Measurements from ENCODE around the gene BCORL1. TPM values are rescaled to one million over a fixed set of nuclear protein-coding genes. Genes with fewer than 3 reads are reported as not detected.

The BCORL1 gene
- total and polyA plus RNA-seq, 2 donors from 2014 or later, result 3.9 to 14.1 TPM

DNA sequence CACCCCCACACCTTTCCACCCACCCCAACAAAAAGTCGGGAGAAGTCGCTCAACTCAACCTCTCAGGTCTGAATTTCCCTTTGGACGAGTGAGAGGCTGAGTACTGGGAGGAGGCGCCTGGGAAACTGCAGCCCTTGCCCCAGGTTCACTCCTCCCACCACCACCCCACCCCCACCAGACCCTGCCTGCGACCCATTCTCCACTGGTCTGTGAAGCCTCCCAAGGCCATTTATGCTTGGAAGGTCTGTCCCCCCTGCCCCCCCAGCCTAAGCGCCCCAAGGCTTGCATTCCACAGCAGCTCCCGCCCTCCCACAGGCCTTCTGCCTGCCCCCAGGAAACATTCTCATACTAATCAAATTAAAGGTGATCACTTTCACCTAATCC lies 100.7 kb downstream of the BCORL1 start:
- Histone ChIP-seq H3K9me3 (ENCODE audit: control insufficient read depth in 2 of 3, insufficient read depth in 1 of 3, low read length in 3 of 3) (no peaks in the 10 kb centered on the region), H3K9ac (ENCODE audit: low read length in 3 of 3) (no peak overlapping the region), H3K4me1 (ENCODE audit: control insufficient read depth in 2 of 3, insufficient read depth in 2 of 3, low read depth in 1 of 3, low read length in 3 of 3) (peaks cover 0 to 10% (median 0%) of the 10 kb centered on the region in 3 donors), H3K27ac (ENCODE audit: low read depth in 2 of 2, low read length in 2 of 2) (no peak overlapping the region), H3K4me3 (ENCODE audit: low read length in 3 of 3) (no peak overlapping the region), H3K27me3 (ENCODE audit: control insufficient read depth, insufficient read depth, low read length) (no peaks in the 10 kb centered on the region), H3K36me3 (ENCODE audit: control insufficient read depth in 2 of 3, insufficient read depth in 3 of 3, low read length in 3 of 3) (no peaks in the 10 kb centered on the region)
- TF ChIP-seq, protein P1, sequence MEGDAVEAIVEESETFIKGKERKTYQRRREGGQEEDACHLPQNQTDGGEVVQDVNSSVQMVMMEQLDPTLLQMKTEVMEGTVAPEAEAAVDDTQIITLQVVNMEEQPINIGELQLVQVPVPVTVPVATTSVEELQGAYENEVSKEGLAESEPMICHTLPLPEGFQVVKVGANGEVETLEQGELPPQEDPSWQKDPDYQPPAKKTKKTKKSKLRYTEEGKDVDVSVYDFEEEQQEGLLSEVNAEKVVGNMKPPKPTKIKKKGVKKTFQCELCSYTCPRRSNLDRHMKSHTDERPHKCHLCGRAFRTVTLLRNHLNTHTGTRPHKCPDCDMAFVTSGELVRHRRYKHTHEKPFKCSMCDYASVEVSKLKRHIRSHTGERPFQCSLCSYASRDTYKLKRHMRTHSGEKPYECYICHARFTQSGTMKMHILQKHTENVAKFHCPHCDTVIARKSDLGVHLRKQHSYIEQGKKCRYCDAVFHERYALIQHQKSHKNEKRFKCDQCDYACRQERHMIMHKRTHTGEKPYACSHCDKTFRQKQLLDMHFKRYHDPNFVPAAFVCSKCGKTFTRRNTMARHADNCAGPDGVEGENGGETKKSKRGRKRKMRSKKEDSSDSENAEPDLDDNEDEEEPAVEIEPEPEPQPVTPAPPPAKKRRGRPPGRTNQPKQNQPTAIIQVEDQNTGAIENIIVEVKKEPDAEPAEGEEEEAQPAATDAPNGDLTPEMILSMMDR (IDR thresholded peaks at IDR 0.05; ENCODE audit: borderline replicate concordance, extremely low read depth, insufficient read depth), result no peak
- DNase-seq, result peak in 4 of 5 donors; percentile 50 to 75 (median 68)
- FAIRE-seq, result no peak
- intact Hi-C loops (cut with DNase I), result no loop called here

DNA sequence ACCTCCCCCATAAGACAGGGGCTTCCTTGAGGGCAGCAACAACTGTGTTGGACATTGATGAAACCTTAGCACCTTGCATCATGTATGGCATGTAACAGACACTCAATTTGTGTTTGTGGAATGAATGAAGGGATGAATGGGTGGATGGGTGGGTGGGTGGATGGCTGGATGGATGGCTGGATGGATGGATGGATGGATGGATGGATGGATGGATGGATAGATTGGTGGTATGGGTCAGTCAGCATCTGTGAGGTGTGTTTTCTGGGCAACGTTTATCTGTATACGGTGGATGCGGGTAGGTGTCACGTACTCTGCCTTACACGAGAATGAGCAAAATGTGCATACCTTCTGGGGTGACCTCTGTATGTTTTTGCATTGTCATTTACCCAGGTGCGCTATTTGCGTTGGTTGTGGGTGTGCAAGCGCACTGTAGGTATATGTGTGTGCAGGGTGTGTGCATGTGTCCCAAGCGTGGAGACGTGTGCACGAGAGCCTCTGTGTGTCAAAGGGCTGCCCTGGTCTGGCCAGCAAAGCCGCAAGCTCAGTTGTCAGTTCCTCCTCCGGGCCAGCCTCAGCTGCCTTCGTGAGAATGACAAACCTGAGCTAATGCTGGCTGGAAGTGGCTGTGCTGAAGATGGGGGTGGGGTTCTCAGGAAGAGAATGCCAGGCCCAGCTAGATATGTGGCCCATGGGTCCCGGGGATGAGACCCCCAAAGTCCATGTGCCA lies 101.4 kb downstream of the BCORL1 start:
- Histone ChIP-seq H3K27me3 (ENCODE audit: control insufficient read depth, insufficient read depth, low read length) (no peaks in the 10 kb centered on the region), H3K4me1 (ENCODE audit: control insufficient read depth in 2 of 3, insufficient read depth in 2 of 3, low read depth in 1 of 3, low read length in 3 of 3) (peaks cover 0 to 10% (median 0%) of the 10 kb centered on the region in 3 donors), H3K9me3 (ENCODE audit: control insufficient read depth in 2 of 3, insufficient read depth in 1 of 3, low read length in 3 of 3) (no peaks in the 10 kb centered on the region), H3K27ac (ENCODE audit: low read depth in 2 of 2, low read length in 2 of 2) (no peak overlapping the region), H3K36me3 (ENCODE audit: control insufficient read depth in 2 of 3, insufficient read depth in 3 of 3, low read length in 3 of 3) (no peaks in the 10 kb centered on the region), H3K4me3 (ENCODE audit: low read length in 3 of 3) (no peak overlapping the region), H3K9ac (ENCODE audit: low read length in 3 of 3) (no peak overlapping the region)
- TF ChIP-seq, protein P1 (IDR thresholded peaks at IDR 0.05; ENCODE audit: borderline replicate concordance, extremely low read depth, insufficient read depth), result no peak
- no peak for FAIRE-seq
- intact Hi-C loops (cut with DNase I), result no loop called here
- no peak for DNase-seq

DNA sequence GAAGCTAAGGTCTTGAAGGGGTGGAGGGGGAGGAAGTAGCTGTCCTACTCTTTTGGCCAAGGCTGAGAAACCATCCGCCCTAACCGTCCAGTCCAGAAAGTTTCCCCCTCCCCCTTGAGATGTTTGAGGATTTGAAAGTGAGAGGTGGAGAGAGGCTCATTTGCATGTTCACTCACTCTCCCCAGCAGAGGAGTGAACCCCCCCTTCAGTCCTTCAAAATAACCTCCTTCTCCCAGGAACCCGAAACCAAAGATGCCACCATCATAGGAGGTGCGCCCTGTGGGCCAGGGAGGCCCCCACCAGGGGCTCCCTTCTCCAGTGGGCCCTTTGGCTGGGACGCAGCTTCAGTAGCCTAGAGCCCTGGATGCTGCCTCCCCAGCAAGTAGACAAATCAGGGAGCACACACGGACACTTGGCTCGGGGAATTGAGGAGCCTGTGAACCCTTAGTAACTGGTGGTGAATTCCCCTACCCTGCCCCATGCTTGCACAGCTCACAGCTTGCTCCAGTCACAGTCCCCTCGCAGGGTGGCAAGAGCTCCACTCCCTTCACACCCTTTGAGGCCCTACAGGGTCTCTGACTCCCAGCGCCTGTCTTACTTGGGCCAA lies 102.3 kb downstream of the BCORL1 start:
- intact Hi-C loops (cut with DNase I), result no loop called here
- Histone ChIP-seq H3K27ac (ENCODE audit: low read depth in 2 of 2, low read length in 2 of 2) (no peak overlapping the region), H3K36me3 (ENCODE audit: control insufficient read depth in 2 of 3, insufficient read depth in 3 of 3, low read length in 3 of 3) (no peaks in the 10 kb centered on the region), H3K9ac (ENCODE audit: low read length in 3 of 3) (no peak overlapping the region), H3K4me3 (ENCODE audit: low read length in 3 of 3) (no peak overlapping the region), H3K27me3 (ENCODE audit: control insufficient read depth, insufficient read depth, low read length) (no peaks in the 10 kb centered on the region), H3K9me3 (ENCODE audit: control insufficient read depth in 2 of 3, insufficient read depth in 1 of 3, low read length in 3 of 3) (no peaks in the 10 kb centered on the region), H3K4me1 (ENCODE audit: control insufficient read depth in 2 of 3, insufficient read depth in 2 of 3, low read depth in 1 of 3, low read length in 3 of 3) (peaks cover 0 to 10% (median 0%) of the 10 kb centered on the region in 3 donors)
- FAIRE-seq (no peak), DNase-seq (no peak)
- TF ChIP-seq, protein P1 (IDR thresholded peaks at IDR 0.05; ENCODE audit: borderline replicate concordance, extremely low read depth, insufficient read depth), result no peak

Measured in kidney (tissue), 14 donors.